Measurements from ENCODE around the gene CD79B. TPM values are rescaled to one million over a fixed set of nuclear protein-coding genes. Genes with fewer than 3 reads are reported as not detected.

CD79B gene
- total RNA-seq, 1 donor = not detected

GRCh38 chr17:63961355-63962212 lies 29.5 kb upstream of the CD79B start:
- peak overlapping the region; percentile 28 for H3K4me3 ChIP-seq (ENCODE audit: low read depth, low read length)
- peak; percentile 63 for DNase-seq (ENCODE audit: low read depth)
- no peak for TF ChIP-seq CTCF (IDR thresholded peaks at IDR 0.05; ENCODE audit: insufficient read depth, low read length)

DNA sequence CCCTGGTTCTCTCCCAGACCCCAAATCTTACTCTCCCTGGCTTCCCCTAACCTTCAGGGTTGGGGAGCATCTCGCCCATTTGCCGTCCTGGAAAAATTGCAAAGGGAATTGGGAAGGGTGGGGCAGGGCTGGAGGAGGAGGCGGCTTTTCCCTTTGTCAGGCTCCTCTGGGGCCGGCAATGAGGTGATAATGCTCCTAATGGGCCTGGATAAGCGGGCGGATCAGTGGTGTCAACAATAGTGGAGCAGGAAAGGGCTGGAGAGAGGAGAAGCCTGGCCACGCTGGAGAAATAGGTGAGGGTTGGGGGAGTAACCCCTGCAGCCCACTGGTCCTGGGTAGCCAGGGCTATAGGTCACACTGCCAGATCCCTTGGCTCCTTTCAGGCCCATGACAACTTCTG lies 28.3 kb upstream of the CD79B start:
- no peak for TF ChIP-seq CTCF (IDR thresholded peaks at IDR 0.05; ENCODE audit: insufficient read depth, low read length)
- no peak overlapping the region for H3K4me3 ChIP-seq (ENCODE audit: low read depth, low read length)
- no peak for DNase-seq (ENCODE audit: low read depth)

DNA sequence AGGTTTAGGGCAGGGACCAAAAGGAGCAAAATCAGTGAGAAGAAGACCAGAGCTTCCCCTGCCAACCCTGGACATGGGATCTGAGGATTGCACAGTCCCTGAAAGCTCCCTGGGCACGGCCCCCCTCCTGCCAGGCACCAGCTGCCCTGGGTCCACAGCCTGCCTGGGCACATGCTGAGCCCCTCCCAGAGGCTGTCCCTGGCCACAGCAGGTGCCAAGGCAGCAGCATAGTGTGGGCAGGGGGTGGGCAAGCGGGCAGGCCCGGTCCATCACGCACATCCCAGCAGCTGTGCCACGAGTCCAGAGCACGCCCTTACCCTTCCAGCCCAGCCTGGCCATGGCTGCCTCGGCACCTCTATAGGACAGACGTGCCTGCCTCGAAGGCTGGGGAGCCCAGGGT lies 27.9 kb upstream of the CD79B start:
- no peak overlapping the region for H3K4me3 ChIP-seq (ENCODE audit: low read depth, low read length)
- no peak for TF ChIP-seq CTCF (IDR thresholded peaks at IDR 0.05; ENCODE audit: insufficient read depth, low read length)
- DNase-seq (ENCODE audit: low read depth) = no peak

- peak; percentile 15 for DNase-seq (ENCODE audit: low read depth)
- no peak overlapping the region for H3K4me3 ChIP-seq (ENCODE audit: low read depth, low read length)
- no peak for TF ChIP-seq CTCF (IDR thresholded peaks at IDR 0.05; ENCODE audit: insufficient read depth, low read length)
Observed at GRCh38 chr17:63956296-63956920, 24.3 kb upstream of the CD79B start.

GRCh38 chr17:63955791-63956190 lies 23.7 kb upstream of the CD79B start:
- H3K4me3 ChIP-seq (ENCODE audit: low read depth, low read length) = no peak overlapping the region
- no peak for TF ChIP-seq CTCF (IDR thresholded peaks at IDR 0.05; ENCODE audit: insufficient read depth, low read length)
- DNase-seq (ENCODE audit: low read depth) = no peak

DNA sequence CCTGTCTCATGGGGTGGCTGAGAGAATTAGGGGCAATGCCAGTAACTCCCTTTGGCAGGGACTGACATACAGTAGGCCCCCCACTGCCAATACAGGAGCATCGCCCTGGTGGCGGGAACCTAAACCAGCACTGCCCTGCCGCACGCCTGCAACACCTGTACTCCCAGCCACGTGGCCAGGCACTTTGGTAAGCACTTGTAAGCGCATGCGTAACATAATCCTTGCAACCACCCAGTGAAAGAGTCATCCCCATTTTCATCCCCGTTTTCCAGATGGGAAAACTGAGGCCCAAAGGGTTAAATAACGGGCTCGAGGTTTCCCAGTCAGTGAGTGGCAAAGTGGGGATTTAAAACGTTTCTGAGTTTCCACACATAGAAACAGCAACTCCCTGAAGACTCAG lies 23.1 kb upstream of the CD79B start:
- H3K4me3 ChIP-seq (ENCODE audit: low read depth, low read length) = no peak overlapping the region
- DNase-seq (ENCODE audit: low read depth) = no peak
- TF ChIP-seq CTCF (IDR thresholded peaks at IDR 0.05; ENCODE audit: insufficient read depth, low read length) = no peak
